GM04503 (cell line): ENCODE data around the gene PPP2R5B.
"Not testable (repeated sequence)": the region's sequence is repeated elsewhere in the genome, so short reads cannot be mapped to it uniquely, and the experiment has no call there.

Source experiments
- DNase-seq: peaks from one replicate; pipeline ENCODE4 v3.0.0-alpha.2; 2012; ENCODE audit warnings: low read depth

PPP2R5B gene

GRCh38 chr11:64983339-64983738, 58.9 kb downstream of the PPP2R5B start:
- not testable (repeated sequence) for DNase-seq
